Fibroblast of lung (primary cell): ENCODE results near the gene ACKR4. TPM values are rescaled to one million over a fixed set of nuclear protein-coding genes. Genes with fewer than 3 reads are reported as not detected.
A peak's percentile ranks its signal among the peaks of the same experiment; 100 is the strongest.

Source experiments
- DNase-seq, 2 donors: peaks; one replicate each; pipeline versions ENCODE4 v3.0.0 to v3.0.0-alpha.2; 2010; ENCODE audit warnings: low read depth in 2 of 2
- H2AFZ ChIP-seq: 2 replicates; pipeline ENCODE4 v1.5.1; 2012; ENCODE audit warnings: low read length, control low read depth, inconsistent platforms
- H3K27ac ChIP-seq: 2 replicates; pipeline ENCODE4 v1.5.1; 2011; ENCODE audit warnings: low read length, control low read depth; ENCODE audit not compliant: insufficient read depth
- H3K27me3 ChIP-seq: 2 replicates; pipeline ENCODE4 v1.5.1; 2011; ENCODE audit warnings: mild to moderate bottlenecking, low read length; ENCODE audit not compliant: control insufficient read depth, insufficient read depth
- H3K36me3 ChIP-seq: 2 replicates; pipeline ENCODE4 v1.5.1; 2011; ENCODE audit warnings: low read length; ENCODE audit not compliant: control insufficient read depth, insufficient read depth
- H3K4me1 ChIP-seq: 2 replicates; pipeline ENCODE4 v1.5.1; 2011; ENCODE audit warnings: low read length; ENCODE audit not compliant: control insufficient read depth, insufficient read depth; ENCODE audit errors: extremely low read depth
- H3K4me2 ChIP-seq: 2 replicates; pipeline ENCODE4 v1.5.1; 2011; ENCODE audit warnings: low read length, control low read depth; ENCODE audit not compliant: insufficient read depth; ENCODE audit errors: extremely low read depth
- H3K4me3 ChIP-seq, 4 experiments: fragments of 200-600 bp in 1 of 4; sonication (generic) in 1 of 4; replicated peaks in 1 of 4; 2 replicates each; pipeline ENCODE4 v1.5.1; 2011 to 2016; ENCODE audit warnings: low read length in 4 of 4, low read depth in 3 of 4, mild to moderate bottlenecking in 3 of 4, control low read depth in 2 of 4, inconsistent platforms in 1 of 4, mixed read lengths in 1 of 4; ENCODE audit not compliant: insufficient read depth in 1 of 4; ENCODE audit errors: control extremely low read depth in 1 of 4
- H3K79me2 ChIP-seq: 2 replicates; pipeline ENCODE4 v1.5.1; 2012; ENCODE audit warnings: mild to moderate bottlenecking, low read length, inconsistent platforms; ENCODE audit not compliant: control insufficient read depth, insufficient read depth
- H3K9ac ChIP-seq: 2 replicates; pipeline ENCODE4 v1.5.1; 2011; ENCODE audit warnings: mild to moderate bottlenecking, low read length, control low read depth; ENCODE audit not compliant: insufficient read depth
- H3K9me3 ChIP-seq: 2 replicates; pipeline ENCODE4 v1.5.1; 2012; ENCODE audit warnings: low read depth, low read length; ENCODE audit not compliant: control insufficient read depth, insufficient read depth
- H4K20me1 ChIP-seq: 2 replicates; pipeline ENCODE4 v1.5.1; 2011; ENCODE audit warnings: low read length; ENCODE audit not compliant: control insufficient read depth, insufficient read depth; ENCODE audit errors: extremely low read depth
- CTCF ChIP-seq, 2 donors: IDR thresholded peaks in 1 of 2; conservative IDR thresholded peaks in 1 of 2; 1 replicate in 1 of 2; 2 replicates in 1 of 2; pipeline ENCODE4 v1.5.1; 2011 to 2012; ENCODE audit warnings: low read length in 2 of 2, control low read depth in 1 of 2, inconsistent platforms in 1 of 2, low read depth in 1 of 2, mild to moderate bottlenecking in 1 of 2
- EZH2 ChIP-seq: IDR thresholded peaks from 2 replicates; pipeline ENCODE4 v1.5.1; 2012; ENCODE audit warnings: low read length, control low read depth, mild to moderate bottlenecking; ENCODE audit errors: missing control alignments
- polyA plus RNA-seq, 2 donors: library from polyadenylated mRNA; depleted of rRNA in 1 of 2; stranded (reverse) in 1 of 2; unstranded in 1 of 2; fragments of >200 nt; gene quantifications; 2 replicates each; pipeline ENCODE4 v1.2.1, GENCODE V29; 2011 to 2012; ENCODE audit warnings: missing spikeins in 1 of 2
- total RNA-seq: library from RNA; depleted of rRNA; stranded (reverse); fragments of >200 nt; gene quantifications from 2 replicates; pipeline ENCODE4 v1.2.1, GENCODE V29; 2014

Gene ACKR4
- total and polyA plus RNA-seq, 2 donors (not counting 1 experiment from before 2014, with no cell fraction given) = 11.6 to 14.9 TPM

- Histone ChIP-seq H3K4me2 (no peak overlapping the region), H2AFZ (no peak overlapping the region), H3K36me3 (no peaks in the 10 kb centered on the region), H3K4me3 (no peak overlapping the region), H3K4me1 (no peaks in the 10 kb centered on the region), H4K20me1 (no peaks in the 10 kb centered on the region), H3K27ac (no peak overlapping the region), H3K79me2 (no peaks in the 10 kb centered on the region), H3K27me3 (no peaks in the 10 kb centered on the region), H3K9ac (no peak overlapping the region), H3K9me3 (no peaks in the 10 kb centered on the region)
- DNase-seq = no peak
- no peak for TF ChIP-seq EZH2
- TF ChIP-seq CTCF (conservative IDR thresholded peaks at IDR 0.05 in 1 of 2, IDR thresholded peaks at IDR 0.05 in 1 of 2; ENCODE audit: low read depth in 1 of 2, low read length in 2 of 2) = no peak
Observed at GRCh38 chr3:132570016-132570415, 27.1 kb upstream of the ACKR4 start.

DNA sequence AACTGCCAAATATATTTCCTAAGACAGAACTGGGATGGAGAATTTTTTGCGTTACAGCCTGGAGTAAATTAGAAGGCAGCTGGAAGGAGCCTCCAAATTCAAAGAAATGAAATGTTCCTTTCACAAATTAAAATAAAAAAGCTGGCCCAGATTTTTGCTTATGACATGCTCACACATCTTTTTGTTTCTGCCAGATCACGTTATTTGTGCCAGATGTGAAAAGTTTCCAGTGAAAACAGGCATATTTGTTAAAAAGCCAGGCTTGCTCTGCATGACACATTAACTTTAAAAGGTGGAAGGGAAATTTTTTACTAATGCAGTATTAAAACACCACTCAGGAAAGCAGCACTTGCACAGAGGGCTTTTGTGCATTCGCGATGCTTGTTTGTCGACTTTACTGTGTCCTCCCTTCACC, 23.3 kb upstream of the ACKR4 start:
- Histone ChIP-seq H3K36me3 (no peaks in the 10 kb centered on the region), H3K27me3 (no peaks in the 10 kb centered on the region), H3K4me3 (no peak overlapping the region), H3K27ac (no peak overlapping the region), H3K9me3 (no peaks in the 10 kb centered on the region), H4K20me1 (no peaks in the 10 kb centered on the region), H3K79me2 (no peaks in the 10 kb centered on the region), H3K9ac (no peak overlapping the region), H3K4me1 (no peaks in the 10 kb centered on the region), H3K4me2 (peak overlapping the region; percentile 52), H2AFZ (no peak overlapping the region)
- DNase-seq = no peak
- no peak for TF ChIP-seq EZH2
- no peak for TF ChIP-seq CTCF (conservative IDR thresholded peaks at IDR 0.05 in 1 of 2, IDR thresholded peaks at IDR 0.05 in 1 of 2; ENCODE audit: low read depth in 1 of 2, low read length in 2 of 2)

GRCh38 chr3:132587401-132587800, 9.7 kb upstream of the ACKR4 start:
- H3K9ac ChIP-seq = no peak overlapping the region
- no peaks in the 10 kb centered on the region for H3K9me3 ChIP-seq
- H3K27ac ChIP-seq = no peak overlapping the region
- TF ChIP-seq EZH2 (no peak), CTCF (conservative IDR thresholded peaks at IDR 0.05 in 1 of 2, IDR thresholded peaks at IDR 0.05 in 1 of 2; ENCODE audit: low read depth in 1 of 2, low read length in 2 of 2) (no peak)
- H3K36me3 ChIP-seq = no peaks in the 10 kb centered on the region
- no peak overlapping the region for H3K4me2 ChIP-seq
- no peak overlapping the region for H2AFZ ChIP-seq
- H3K4me1 ChIP-seq = peaks cover 3% of the 10 kb centered on the region
- no peak for DNase-seq
- H4K20me1 ChIP-seq = no peaks in the 10 kb centered on the region
- H3K27me3 ChIP-seq = no peaks in the 10 kb centered on the region
- no peaks in the 10 kb centered on the region for H3K79me2 ChIP-seq
- no peak overlapping the region for H3K4me3 ChIP-seq
